Endothelial cell of umbilical vein (primary cell): ENCODE results near the gene MRTFA. TPM values are rescaled to one million over a fixed set of nuclear protein-coding genes. Genes with fewer than 3 reads are reported as not detected.

ENCODE experiments used
- BruUV-seq: library from RNA; stranded (reverse); fragments of 400-500 nt; replicated peaks from 2 replicates; lab custom pipeline; 2021; lab: Mats Ljungman, UMichigan
- CTCF ChIA-PET: fragments of 300-600, 350-600 bp; sonication (Branson Sonifier 250); formaldehyde crosslinking; loops from one replicate; lab custom pipeline; 2021; ENCODE audit warnings: antibody characterized with exemption, inconsistent platforms; lab: Charles Lee
- POLR2A ChIA-PET: fragments of 300-600, 350-600 bp; sonication (Branson Sonifier 250); formaldehyde crosslinking; loops from one replicate; lab custom pipeline; 2021; ENCODE audit warnings: antibody characterized with exemption, inconsistent platforms; lab: Charles Lee
- DNase-seq: peaks from one replicate; pipeline ENCODE4 v3.0.0-alpha.2; 2011; ENCODE audit warnings: low read depth, low spot score
- FAIRE-seq: peaks from 2 replicates; lab custom pipeline; 2011; peaks lifted over from hg19 to GRCh38; lab: Jason Lieb, UNC
- H2AFZ ChIP-seq: 2 replicates; pipeline ENCODE4 v1.6.0; 2012; ENCODE audit warnings: low read depth, low read length, control low read depth, inconsistent platforms
- H3K27ac ChIP-seq: 2 replicates; pipeline ENCODE4 v1.5.1; 2011; ENCODE audit warnings: low read depth, mild to moderate bottlenecking, control low read depth, low read length, moderate library complexity; ENCODE audit not compliant: insufficient read depth
- H3K27me3 ChIP-seq, 2 experiments: 2 replicates each; pipeline versions ENCODE4 v1.6.0 to v1.6.1; 2011; ENCODE audit warnings: low read length in 2 of 2, mixed read lengths in 1 of 2; ENCODE audit not compliant: control insufficient read depth in 2 of 2, insufficient read depth in 2 of 2
- H3K36me3 ChIP-seq, 2 experiments: 2 replicates in 1 of 2; 3 replicates in 1 of 2; pipeline ENCODE4 v1.5.1; 2011; ENCODE audit warnings: low read length in 2 of 2, mild to moderate bottlenecking in 1 of 2, moderate library complexity in 1 of 2; ENCODE audit not compliant: control insufficient read depth in 2 of 2, insufficient read depth in 2 of 2; ENCODE audit errors: extremely low read depth in 1 of 2
- H3K4me1 ChIP-seq: 3 replicates; pipeline ENCODE4 v1.5.1; 2011; ENCODE audit warnings: mild to moderate bottlenecking, low read length; ENCODE audit not compliant: control insufficient read depth, insufficient read depth; ENCODE audit errors: extremely low read depth
- H3K4me2 ChIP-seq: 2 replicates; pipeline ENCODE4 v1.6.1; 2011; ENCODE audit warnings: low read length, control low read depth, mixed read lengths; ENCODE audit not compliant: insufficient read depth
- H3K4me3 ChIP-seq, 3 experiments: fragments of 200-600 bp in 1 of 3; sonication (generic), shearing (Covaris generic) in 1 of 3; replicated peaks in 1 of 3; 2 replicates each; pipeline ENCODE4 v1.5.1; 2011 to 2016; ENCODE audit warnings: control low read depth in 3 of 3, low read length in 3 of 3, mild to moderate bottlenecking in 2 of 3, inconsistent platforms in 1 of 3, low read depth in 1 of 3, moderate library complexity in 1 of 3; ENCODE audit not compliant: insufficient read depth in 1 of 3
- H3K79me2 ChIP-seq: 2 replicates; pipeline ENCODE4 v1.6.0; 2012; ENCODE audit warnings: low read length, inconsistent platforms; ENCODE audit not compliant: control insufficient read depth, insufficient read depth
- H3K9ac ChIP-seq: replicated peaks from 2 replicates; pipeline ENCODE3; 2011; ENCODE audit warnings: low read length, control low read depth; ENCODE audit not compliant: insufficient read depth; ENCODE audit errors: extremely low read depth
- H3K9me1 ChIP-seq: replicated peaks from 3 replicates; pipeline ENCODE4 v1.6.0; 2011; ENCODE audit warnings: mild to moderate bottlenecking, low read length; ENCODE audit not compliant: control insufficient read depth, insufficient read depth; ENCODE audit errors: extremely low read depth
- H3K9me3 ChIP-seq: replicated peaks from 2 replicates; pipeline ENCODE4 v1.5.1; 2012; ENCODE audit warnings: low read length, inconsistent platforms; ENCODE audit not compliant: control insufficient read depth, insufficient read depth
- H4K20me1 ChIP-seq: replicated peaks from 2 replicates; pipeline ENCODE3; 2011; ENCODE audit warnings: mild to moderate bottlenecking, low read length; ENCODE audit not compliant: control insufficient read depth, insufficient read depth; ENCODE audit errors: extremely low read depth
- EZH2 ChIP-seq: IDR thresholded peaks from 2 replicates; pipeline ENCODE4 v1.6.1; 2012; ENCODE audit warnings: borderline replicate concordance, low read depth, mild to moderate bottlenecking, moderate library complexity, low read length, inconsistent platforms; ENCODE audit not compliant: severe bottlenecking
- FOS ChIP-seq: IDR thresholded peaks from 2 replicates; pipeline ENCODE4 v1.6.1; 2011; ENCODE audit warnings: mild to moderate bottlenecking, low read length, moderate library complexity, borderline replicate concordance; ENCODE audit not compliant: insufficient read depth
- GATA2 ChIP-seq: IDR thresholded peaks from 2 replicates; pipeline ENCODE4 v1.7.0; 2011; ENCODE audit warnings: low read depth, mild to moderate bottlenecking, moderate library complexity, mixed read lengths, low read length; ENCODE audit not compliant: insufficient read length, insufficient read depth
- JUN ChIP-seq: IDR thresholded peaks from 2 replicates; pipeline ENCODE4 v1.6.1; 2011; ENCODE audit warnings: borderline replicate concordance, low read depth; ENCODE audit not compliant: insufficient read length, insufficient read depth
- MYC ChIP-seq: IDR thresholded peaks from one replicate; pipeline ENCODE4 v1.6.1; 2011; ENCODE audit warnings: mild to moderate bottlenecking, low read depth, low read length
- POLR2A ChIP-seq: IDR thresholded peaks from 2 replicates; pipeline ENCODE4 v1.6.1; 2012; ENCODE audit warnings: low read depth, mild to moderate bottlenecking, control low read depth, low read length
- POLR2AphosphoS5 ChIP-seq: IDR thresholded peaks from 2 replicates; pipeline ENCODE4 v1.6.1; 2012; ENCODE audit warnings: low read depth, mild to moderate bottlenecking, control low read depth, low read length, moderate library complexity; ENCODE audit not compliant: insufficient read depth
- dilution Hi-C: fragments of 300-500 bp; cut with MboI; formaldehyde crosslinking; loops from one replicate; pipeline ENCODE4 v1.15.0; 2019; ENCODE audit warnings: low sequenced_read_pairs; ENCODE audit not compliant: extremely low pct_ligation_motif_present
- intact Hi-C: fragments of 100-400 bp; cut with micrococcal nuclease; formaldehyde crosslinking; loops from one replicate; pipeline ENCODE4 v1.10.0; 2022
- polyA plus RNA-seq, 4 experiments: library from polyadenylated mRNA; depleted of rRNA in 3 of 4; stranded (reverse) in 3 of 4; unstranded in 1 of 4; fragments of >200 nt; gene quantifications; 2 replicates each; pipeline versions ENCODE4 v1.2.1 to v1.2.3, GENCODE V29; 2011 to 2012; ENCODE audit warnings: missing spikeins in 1 of 4
- total RNA-seq: library from RNA; stranded (reverse); gene quantifications from 2 replicates; pipeline ENCODE4 v1.2.3, GENCODE V29; 2021
- TF ChIP-seq, protein P1 (sequence below): IDR thresholded peaks from 2 replicates; pipeline ENCODE4 v1.6.1; 2011; ENCODE audit not compliant: insufficient read depth, insufficient read length
- TF ChIP-seq, protein P2 (sequence below), 2 donors: IDR thresholded peaks; 1 replicate in 1 of 2; 2 replicates in 1 of 2; pipeline ENCODE4 v1.5.1; 2011; ENCODE audit warnings: low read length in 2 of 2, mild to moderate bottlenecking in 2 of 2, moderate library complexity in 2 of 2, control low read depth in 1 of 2, inconsistent platforms in 1 of 2, low read depth in 1 of 2; ENCODE audit not compliant: insufficient read depth in 1 of 2; ENCODE audit errors: extremely low read depth in 1 of 2

The MRTFA gene
- total and polyA plus RNA-seq, 2 donors (not counting 3 experiments of a cell fraction or from before 2014, with no cell fraction given) = 13.6 to 44.1 TPM

GRCh38 chr22:40422558-40423309, 213.8 kb downstream of the MRTFA start:
- H3K4me2 ChIP-seq = no peak overlapping the region
- no peaks in the 10 kb centered on the region for H3K9me3 ChIP-seq
- DNase-seq (no peak), FAIRE-seq (no peak)
- dilution Hi-C loops (no loop called here), intact Hi-C loops (loop anchor here (1.0 kb wide), 1 partner anchor 30 kb away; no protein-coding TSS in a partner anchor)
- no peak overlapping the region for H2AFZ ChIP-seq
- ChIA-PET POLR2A (no interaction called here), CTCF (no interaction called here)
- no peaks in the 10 kb centered on the region for H4K20me1 ChIP-seq
- H3K9ac ChIP-seq = no peak overlapping the region
- no peak overlapping the region for H3K4me3 ChIP-seq
- no peak for TF ChIP-seq POLR2A
- TF ChIP-seq, protein P1, sequence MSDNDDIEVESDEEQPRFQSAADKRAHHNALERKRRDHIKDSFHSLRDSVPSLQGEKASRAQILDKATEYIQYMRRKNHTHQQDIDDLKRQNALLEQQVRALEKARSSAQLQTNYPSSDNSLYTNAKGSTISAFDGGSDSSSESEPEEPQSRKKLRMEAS = no peak
- TF ChIP-seq EZH2 = no peak
- TF ChIP-seq MYC = no peak
- TF ChIP-seq GATA2 = no peak
- TF ChIP-seq JUN = no peak
- no peak for TF ChIP-seq POLR2AphosphoS5
- TF ChIP-seq, protein P2, sequence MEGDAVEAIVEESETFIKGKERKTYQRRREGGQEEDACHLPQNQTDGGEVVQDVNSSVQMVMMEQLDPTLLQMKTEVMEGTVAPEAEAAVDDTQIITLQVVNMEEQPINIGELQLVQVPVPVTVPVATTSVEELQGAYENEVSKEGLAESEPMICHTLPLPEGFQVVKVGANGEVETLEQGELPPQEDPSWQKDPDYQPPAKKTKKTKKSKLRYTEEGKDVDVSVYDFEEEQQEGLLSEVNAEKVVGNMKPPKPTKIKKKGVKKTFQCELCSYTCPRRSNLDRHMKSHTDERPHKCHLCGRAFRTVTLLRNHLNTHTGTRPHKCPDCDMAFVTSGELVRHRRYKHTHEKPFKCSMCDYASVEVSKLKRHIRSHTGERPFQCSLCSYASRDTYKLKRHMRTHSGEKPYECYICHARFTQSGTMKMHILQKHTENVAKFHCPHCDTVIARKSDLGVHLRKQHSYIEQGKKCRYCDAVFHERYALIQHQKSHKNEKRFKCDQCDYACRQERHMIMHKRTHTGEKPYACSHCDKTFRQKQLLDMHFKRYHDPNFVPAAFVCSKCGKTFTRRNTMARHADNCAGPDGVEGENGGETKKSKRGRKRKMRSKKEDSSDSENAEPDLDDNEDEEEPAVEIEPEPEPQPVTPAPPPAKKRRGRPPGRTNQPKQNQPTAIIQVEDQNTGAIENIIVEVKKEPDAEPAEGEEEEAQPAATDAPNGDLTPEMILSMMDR (IDR thresholded peaks at IDR 0.05; ENCODE audit: extremely low read depth in 1 of 2, insufficient read depth in 1 of 2, low read depth in 1 of 2, low read length in 2 of 2) = no peak
- no peak for TF ChIP-seq FOS
- H3K79me2 ChIP-seq = no peaks in the 10 kb centered on the region
- no TSS peak for BruUV-seq
- no peaks in the 10 kb centered on the region for H3K27me3 ChIP-seq
- no peaks in the 10 kb centered on the region for H3K4me1 ChIP-seq
- peaks cover 2 to 63% of the 10 kb centered on the region in 2 experiments for H3K36me3 ChIP-seq
- no peaks in the 10 kb centered on the region for H3K9me1 ChIP-seq
- H3K27ac ChIP-seq = no peak overlapping the region
